Activated CD8-positive, alpha-beta T cell treated with anti-CD3 and anti-CD28 coated beads for 36 hours (primary cell): ENCODE data around the gene CHD2. TPM values are rescaled to one million over a fixed set of nuclear protein-coding genes. Genes with fewer than 3 reads are reported as not detected.

Experiments
- ATAC-seq: fragments of 200-7000 bp; cut with Tn5 transposase; one replicate; pipeline ENCODE4 v1.10.0; 2021; ENCODE audit warnings: mild to moderate bottlenecking, moderate library complexity
- CTCF ChIA-PET: fragments of 350-600 bp; sonication (Branson Sonifier 250); formaldehyde crosslinking; loops from one replicate; lab custom pipeline; 2021; ENCODE audit warnings: antibody characterized with exemption; lab: Charles Lee
- POLR2A ChIA-PET: fragments of 350-600 bp; sonication (Branson Sonifier 250); formaldehyde crosslinking; loops from one replicate; lab custom pipeline; 2021; ENCODE audit warnings: antibody characterized with exemption; lab: Charles Lee
- DNase-seq: peaks from one replicate; pipeline ENCODE4 v3.0.0-alpha.2; 2020
- H3K27ac Mint-ChIP-seq: one replicate; pipeline ENCODE4 v1.8.0; 2021; ENCODE audit warnings: mild to moderate bottlenecking, mixed read lengths
- H3K27me3 Mint-ChIP-seq: one replicate; pipeline ENCODE4 v1.8.0; 2021; ENCODE audit warnings: mixed read lengths
- H3K36me3 Mint-ChIP-seq: one replicate; pipeline ENCODE4 v1.8.0; 2021; ENCODE audit warnings: low read depth, mixed read lengths
- H3K4me1 Mint-ChIP-seq: one replicate; pipeline ENCODE4 v1.8.0; 2021; ENCODE audit warnings: low read depth, mixed read lengths
- H3K4me3 Mint-ChIP-seq: one replicate; pipeline ENCODE4 v1.8.0; 2021; ENCODE audit warnings: mild to moderate bottlenecking, moderate library complexity, mixed read lengths
- H3K9me3 Mint-ChIP-seq: one replicate; pipeline ENCODE4 v1.8.0; 2021; ENCODE audit warnings: mixed read lengths
- intact Hi-C: fragments of 100-400 bp; cut with micrococcal nuclease; formaldehyde crosslinking; loops from one replicate; pipeline ENCODE4 v1.10.0; 2022
- total RNA-seq, 2 experiments: library from RNA; stranded (reverse); gene quantifications; one replicate each; pipeline ENCODE4 v1.2.3, GENCODE V29; 2021
- TF ChIP-seq, protein P1 (sequence below): fragments of 200-600 bp; IDR thresholded peaks from one replicate; pipeline ENCODE4 v1.8.0; 2022; ENCODE audit warnings: antibody characterized with exemption, mild to moderate bottlenecking

The CHD2 gene
- total RNA-seq, 2 experiments from 2014 or later, result 124 to 138 TPM

DNA sequence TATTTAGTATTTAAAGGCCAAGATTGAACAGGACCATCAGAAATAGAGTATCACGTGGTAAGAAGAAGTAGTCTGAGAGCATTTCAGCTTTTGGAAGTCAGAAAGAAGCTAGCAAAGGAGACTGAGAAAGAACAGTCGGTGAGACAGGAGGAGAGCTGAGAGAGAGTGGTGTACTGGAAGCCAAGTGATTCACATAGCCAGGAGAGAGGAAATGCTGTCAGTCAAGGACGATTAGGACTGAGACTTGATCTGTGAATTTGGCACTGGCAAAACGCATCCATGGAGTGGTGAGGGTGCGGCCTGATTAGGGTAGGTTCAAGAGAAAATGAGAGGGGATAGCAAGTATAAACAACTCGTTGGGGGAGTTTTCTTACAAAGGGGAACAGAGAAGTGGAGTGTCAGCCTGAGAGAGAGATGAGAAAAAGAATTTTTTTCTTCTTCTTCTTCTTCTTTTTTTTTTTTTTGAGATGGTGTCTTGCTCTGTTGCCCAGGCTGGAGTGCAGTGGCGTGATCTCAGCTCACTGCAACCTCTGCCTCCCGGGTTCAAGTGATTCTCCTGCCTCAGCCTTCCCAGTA lies 44.9 kb downstream of the CHD2 start:
- TF ChIP-seq, protein P1, sequence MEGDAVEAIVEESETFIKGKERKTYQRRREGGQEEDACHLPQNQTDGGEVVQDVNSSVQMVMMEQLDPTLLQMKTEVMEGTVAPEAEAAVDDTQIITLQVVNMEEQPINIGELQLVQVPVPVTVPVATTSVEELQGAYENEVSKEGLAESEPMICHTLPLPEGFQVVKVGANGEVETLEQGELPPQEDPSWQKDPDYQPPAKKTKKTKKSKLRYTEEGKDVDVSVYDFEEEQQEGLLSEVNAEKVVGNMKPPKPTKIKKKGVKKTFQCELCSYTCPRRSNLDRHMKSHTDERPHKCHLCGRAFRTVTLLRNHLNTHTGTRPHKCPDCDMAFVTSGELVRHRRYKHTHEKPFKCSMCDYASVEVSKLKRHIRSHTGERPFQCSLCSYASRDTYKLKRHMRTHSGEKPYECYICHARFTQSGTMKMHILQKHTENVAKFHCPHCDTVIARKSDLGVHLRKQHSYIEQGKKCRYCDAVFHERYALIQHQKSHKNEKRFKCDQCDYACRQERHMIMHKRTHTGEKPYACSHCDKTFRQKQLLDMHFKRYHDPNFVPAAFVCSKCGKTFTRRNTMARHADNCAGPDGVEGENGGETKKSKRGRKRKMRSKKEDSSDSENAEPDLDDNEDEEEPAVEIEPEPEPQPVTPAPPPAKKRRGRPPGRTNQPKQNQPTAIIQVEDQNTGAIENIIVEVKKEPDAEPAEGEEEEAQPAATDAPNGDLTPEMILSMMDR, result no peak
- Mint-ChIP-seq H3K36me3 (peaks cover 86% of the 10 kb centered on the region), H3K27ac (peak overlapping the region; percentile 46), H3K9me3 (peaks cover 36% of the 10 kb centered on the region), H3K4me3 (no peak overlapping the region), H3K4me1 (peaks cover 13% of the 10 kb centered on the region), H3K27me3 (no peaks in the 10 kb centered on the region)
- CTCF ChIA-PET, result interaction anchor here (0.8 to 2.2 kb wide), 4 partner anchors 10 to 148 kb away, joined by 3 to 14 read pairs (median 5); no protein-coding TSS in a partner anchor
- intact Hi-C loops, result no loop called here
- ATAC-seq (no peak), DNase-seq (no peak)
- POLR2A ChIA-PET, result interaction anchor here (0.9 to 1.0 kb wide), 2 partner anchors 9 to 39 kb away, joined by 3 to 4 read pairs; no protein-coding TSS in a partner anchor

DNA sequence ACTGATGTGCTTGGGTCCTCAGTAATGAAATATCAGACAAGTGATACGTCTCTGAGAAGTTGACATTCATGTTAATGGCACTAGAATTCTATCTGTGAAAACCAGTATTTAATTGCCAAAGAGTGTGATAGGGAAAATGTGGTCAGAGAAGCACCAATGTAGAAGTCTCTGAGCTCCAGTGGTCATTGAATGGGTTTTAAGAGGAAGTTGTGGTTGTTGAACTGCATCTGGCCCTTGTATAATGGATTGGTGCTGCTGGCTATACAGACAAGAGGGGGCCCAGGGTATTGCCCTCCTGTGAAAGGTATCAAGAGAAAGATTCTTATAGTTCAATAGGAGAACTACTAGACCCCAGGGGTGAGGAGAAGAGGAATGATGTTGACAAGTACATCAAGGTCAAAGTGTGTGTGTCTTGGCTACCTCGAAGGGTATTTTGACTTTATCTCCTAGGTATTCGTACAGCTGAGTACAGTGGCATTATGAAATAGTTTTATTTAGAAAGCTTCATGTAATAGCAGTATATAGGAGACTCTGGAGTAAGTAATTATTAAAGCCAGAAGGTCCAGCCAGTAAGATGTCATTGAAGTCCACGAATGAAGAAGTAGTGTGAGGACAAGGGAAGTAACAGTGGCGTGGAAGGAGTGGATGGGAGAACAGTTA lies 47.1 kb downstream of the CHD2 start:
- ChIA-PET POLR2A (interaction anchor here (0.9 kb wide), 1 partner anchor 10 kb away, joined by 3 read pairs; no protein-coding TSS in a partner anchor), CTCF (interaction anchor here (1.3 kb wide), 1 partner anchor 9 kb away, joined by 5 read pairs; no protein-coding TSS in a partner anchor)
- Mint-ChIP-seq H3K4me3 (no peak overlapping the region), H3K27ac (no peak overlapping the region), H3K36me3 (peaks cover 93% of the 10 kb centered on the region), H3K9me3 (peaks cover 37% of the 10 kb centered on the region), H3K27me3 (no peaks in the 10 kb centered on the region), H3K4me1 (peaks cover 10% of the 10 kb centered on the region)
- ATAC-seq (no peak), DNase-seq (no peak)
- intact Hi-C loops, result no loop called here
- TF ChIP-seq, protein P1, result no peak

DNA sequence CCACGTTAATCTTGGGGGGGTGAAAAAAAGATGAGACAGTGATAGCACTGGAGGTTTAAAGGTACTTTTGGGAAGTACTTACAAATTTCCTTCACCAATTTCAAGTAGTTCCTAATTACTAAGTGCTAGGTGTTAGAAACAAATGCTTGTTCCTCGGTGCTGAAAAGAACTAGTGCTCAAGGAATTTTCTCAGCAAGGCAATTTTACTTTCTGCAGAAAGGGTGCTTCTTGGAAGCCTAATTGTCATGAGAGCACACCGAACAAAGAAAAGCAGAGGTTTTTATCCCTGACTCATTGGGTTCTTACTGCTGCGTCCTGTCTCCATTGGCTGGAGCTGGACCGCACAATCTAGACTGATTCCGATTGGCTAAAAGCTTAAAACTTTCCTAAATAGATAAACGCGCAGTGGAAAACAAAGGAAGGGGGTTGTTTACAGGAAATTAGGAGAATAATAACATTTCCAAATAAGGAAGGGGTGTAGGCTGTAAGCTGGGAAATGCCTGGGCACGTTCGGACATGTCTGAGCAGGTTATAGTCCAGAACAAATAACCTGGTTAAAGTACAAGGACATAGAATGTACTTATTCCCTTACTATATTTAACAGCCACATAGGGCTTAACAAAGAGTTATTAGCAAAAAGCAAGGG lies 49.6 kb downstream of the CHD2 start:
- TF ChIP-seq, protein P1, result no peak
- no peaks in the 10 kb centered on the region for H3K27me3 Mint-ChIP-seq
- peaks cover 2% of the 10 kb centered on the region for H3K4me1 Mint-ChIP-seq
- DNase-seq (no peak), ATAC-seq (no peak)
- H3K4me3 Mint-ChIP-seq, result no peak overlapping the region
- peak overlapping the region; percentile 75 for H3K27ac Mint-ChIP-seq
- ChIA-PET POLR2A (interaction anchor here (1.0 kb wide), 1 partner anchor 10 kb away, joined by 4 read pairs; no protein-coding TSS in a partner anchor), CTCF (interaction anchor here (1.2 kb wide), 1 partner anchor 12 kb away, joined by 3 read pairs; no protein-coding TSS in a partner anchor)
- intact Hi-C loops, result no loop called here
- peaks cover 34% of the 10 kb centered on the region for H3K9me3 Mint-ChIP-seq
- H3K36me3 Mint-ChIP-seq, result peaks cover 79% of the 10 kb centered on the region

DNA sequence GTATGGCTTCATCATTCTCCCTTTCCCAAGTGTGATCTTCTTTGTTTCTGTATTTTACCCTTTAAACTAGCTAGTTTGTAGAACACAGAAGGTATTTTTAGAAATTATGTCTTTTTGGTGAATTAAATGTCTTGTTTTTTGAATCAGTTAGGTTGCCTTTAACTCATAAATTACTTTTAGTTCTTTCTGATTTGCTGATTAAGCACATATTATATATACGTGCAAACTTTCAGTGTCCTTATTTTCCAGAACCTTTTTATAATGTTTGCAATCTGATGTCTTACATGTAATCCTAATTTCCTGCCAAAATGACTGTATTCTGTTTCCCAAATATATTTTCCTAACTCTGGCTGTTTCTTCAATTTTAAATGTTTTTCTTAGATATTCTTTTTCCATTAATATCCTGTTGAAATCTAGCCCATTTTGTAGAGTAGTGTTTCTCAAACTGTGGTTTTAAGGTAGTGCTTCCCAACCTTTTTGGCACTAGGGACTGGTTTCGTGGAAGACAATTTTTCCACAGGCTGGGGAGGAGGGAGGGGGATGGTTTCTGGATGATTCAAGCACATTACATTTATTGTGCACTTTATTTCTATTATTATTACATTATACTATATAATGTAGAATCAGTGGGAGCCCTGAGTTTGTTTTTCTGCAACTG lies 51.8 kb downstream of the CHD2 start:
- Mint-ChIP-seq H3K27me3 (no peaks in the 10 kb centered on the region), H3K4me3 (no peak overlapping the region), H3K36me3 (peaks cover 80% of the 10 kb centered on the region), H3K4me1 (peaks cover 10% of the 10 kb centered on the region), H3K27ac (peak overlapping the region; percentile 62), H3K9me3 (peaks cover 28% of the 10 kb centered on the region)
- intact Hi-C loops, result no loop called here
- ATAC-seq (no peak), DNase-seq (no peak)
- ChIA-PET CTCF (interaction anchor here (0.7 kb wide), 1 partner anchor 16 kb away, joined by 3 read pairs; no protein-coding TSS in a partner anchor), POLR2A (no interaction called here)
- TF ChIP-seq, protein P1, result no peak
